ENCODE data around the gene SLC12A8. TPM values are rescaled to one million over a fixed set of nuclear protein-coding genes. Genes with fewer than 3 reads are reported as not detected.

SLC12A8 gene
- total RNA-seq, 1 donor = 13.4 TPM

DNA sequence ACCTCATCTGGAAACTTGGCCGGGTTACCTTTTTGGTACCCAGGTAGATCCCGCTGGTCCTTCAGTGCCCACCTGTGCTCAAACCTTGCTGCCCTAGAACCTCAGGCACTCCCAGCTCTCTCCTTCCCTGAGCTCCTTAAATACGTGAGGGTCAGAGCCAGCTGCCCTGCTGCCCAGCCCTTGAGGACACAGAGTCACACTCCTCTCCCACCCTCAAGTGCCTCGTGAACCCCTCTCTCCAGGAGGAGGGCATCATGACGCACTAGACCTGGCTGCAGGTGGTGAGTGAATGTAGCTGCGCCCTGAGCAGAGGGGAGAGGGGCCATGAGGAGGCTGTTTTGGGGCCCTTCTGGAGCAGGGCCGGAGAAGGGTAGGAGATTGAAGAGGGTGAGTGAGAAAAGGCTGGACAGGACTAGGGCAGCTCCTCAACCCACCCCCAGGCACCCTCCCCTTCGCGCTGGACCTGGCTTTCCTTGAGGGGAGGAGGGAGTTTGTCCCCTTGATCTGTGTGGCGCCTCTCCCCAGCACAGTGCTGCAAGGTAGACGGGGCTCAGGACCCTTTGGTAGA lies 941 bp downstream of the SLC12A8 start:
- no peak overlapping the region for H3K4me3 ChIP-seq (ENCODE audit: low read depth, low read length)
- TF ChIP-seq, protein P1, sequence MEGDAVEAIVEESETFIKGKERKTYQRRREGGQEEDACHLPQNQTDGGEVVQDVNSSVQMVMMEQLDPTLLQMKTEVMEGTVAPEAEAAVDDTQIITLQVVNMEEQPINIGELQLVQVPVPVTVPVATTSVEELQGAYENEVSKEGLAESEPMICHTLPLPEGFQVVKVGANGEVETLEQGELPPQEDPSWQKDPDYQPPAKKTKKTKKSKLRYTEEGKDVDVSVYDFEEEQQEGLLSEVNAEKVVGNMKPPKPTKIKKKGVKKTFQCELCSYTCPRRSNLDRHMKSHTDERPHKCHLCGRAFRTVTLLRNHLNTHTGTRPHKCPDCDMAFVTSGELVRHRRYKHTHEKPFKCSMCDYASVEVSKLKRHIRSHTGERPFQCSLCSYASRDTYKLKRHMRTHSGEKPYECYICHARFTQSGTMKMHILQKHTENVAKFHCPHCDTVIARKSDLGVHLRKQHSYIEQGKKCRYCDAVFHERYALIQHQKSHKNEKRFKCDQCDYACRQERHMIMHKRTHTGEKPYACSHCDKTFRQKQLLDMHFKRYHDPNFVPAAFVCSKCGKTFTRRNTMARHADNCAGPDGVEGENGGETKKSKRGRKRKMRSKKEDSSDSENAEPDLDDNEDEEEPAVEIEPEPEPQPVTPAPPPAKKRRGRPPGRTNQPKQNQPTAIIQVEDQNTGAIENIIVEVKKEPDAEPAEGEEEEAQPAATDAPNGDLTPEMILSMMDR (IDR thresholded peaks at IDR 0.05; ENCODE audit: insufficient read depth, low read length) = no peak
- DNase-seq (ENCODE audit: low read depth) = no peak

DNA sequence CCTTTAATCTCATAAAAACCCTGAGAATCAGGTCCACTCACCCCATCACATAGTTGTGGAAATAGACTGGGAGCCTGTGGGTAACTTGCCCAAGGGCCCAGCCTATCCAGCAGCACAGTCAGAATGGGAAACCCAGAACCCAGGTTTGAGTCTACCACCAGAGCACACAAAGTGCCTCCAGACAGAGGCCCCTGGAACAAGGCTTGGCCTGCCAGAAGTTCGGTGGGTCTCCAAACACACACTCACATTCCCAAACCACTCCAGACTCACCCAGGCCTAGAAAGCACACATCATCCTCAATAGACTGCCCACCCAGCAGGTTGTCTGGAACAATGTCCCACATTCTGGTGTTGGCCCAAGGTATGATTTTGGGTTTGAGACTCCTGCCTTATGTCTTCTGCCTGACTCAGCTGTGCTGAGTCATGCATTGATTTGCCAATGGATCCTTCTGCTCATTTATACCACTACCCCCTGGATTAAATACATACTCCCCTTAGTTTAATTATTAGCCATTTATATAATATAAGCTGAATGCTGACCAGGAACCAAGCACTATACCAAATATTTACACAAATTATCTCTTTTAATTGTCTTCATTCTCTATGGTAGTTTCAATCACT lies 4.5 kb downstream of the SLC12A8 start:
- DNase-seq (ENCODE audit: low read depth) = no peak

DNA sequence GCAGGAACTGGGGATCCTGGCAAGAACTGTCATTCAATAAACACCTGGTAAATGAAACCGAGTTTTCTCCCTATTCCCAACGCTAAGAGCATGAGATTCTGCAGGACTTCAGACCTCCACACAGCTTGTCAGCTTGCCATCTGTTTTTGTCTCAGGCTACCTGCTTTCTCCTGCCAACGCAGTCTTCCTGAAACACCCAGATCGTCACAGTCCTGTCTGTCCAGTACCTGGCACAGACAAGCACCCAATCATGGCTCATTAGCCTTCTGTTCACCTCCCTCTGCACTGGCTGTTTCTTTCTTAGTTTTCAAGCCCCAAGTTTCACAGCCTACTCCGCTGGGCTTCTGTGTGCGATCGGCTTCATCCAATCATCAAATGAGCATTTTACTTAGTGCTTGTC lies 5.0 kb downstream of the SLC12A8 start:
- DNase-seq (ENCODE audit: low read depth) = no peak
- H3K4me3 ChIP-seq (ENCODE audit: low read depth, low read length) = no peak overlapping the region
- TF ChIP-seq, protein P1 (IDR thresholded peaks at IDR 0.05; ENCODE audit: insufficient read depth, low read length) = no peak

More for the DNA sequence above, 4.5 kb downstream of the SLC12A8 start:
- H3K4me3 ChIP-seq (ENCODE audit: low read depth, low read length) = no peak overlapping the region
- TF ChIP-seq, protein P1 (IDR thresholded peaks at IDR 0.05; ENCODE audit: insufficient read depth, low read length) = no peak

DNA sequence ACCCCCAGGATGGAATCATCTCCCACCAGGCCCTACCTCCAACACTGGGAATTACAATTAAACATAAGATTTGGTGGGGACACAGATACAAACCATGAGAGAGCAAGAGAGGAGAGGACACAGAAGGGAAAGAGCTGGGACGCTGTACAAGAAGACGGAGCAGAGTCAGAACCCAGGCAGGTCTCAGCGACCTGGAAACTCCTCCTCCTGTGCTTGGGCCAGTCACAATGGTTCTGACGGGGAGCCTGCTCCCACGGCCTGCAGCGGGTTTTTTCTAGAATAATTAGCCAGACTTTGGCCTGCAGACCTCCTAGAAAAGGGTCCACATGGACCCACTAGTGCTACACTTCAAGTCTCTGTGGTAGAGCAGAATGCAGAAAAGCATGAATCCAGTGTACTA lies 5.6 kb downstream of the SLC12A8 start:
- TF ChIP-seq, protein P1 (IDR thresholded peaks at IDR 0.05; ENCODE audit: insufficient read depth, low read length) = no peak
- no peak overlapping the region for H3K4me3 ChIP-seq (ENCODE audit: low read depth, low read length)
- DNase-seq (ENCODE audit: low read depth) = no peak

DNA sequence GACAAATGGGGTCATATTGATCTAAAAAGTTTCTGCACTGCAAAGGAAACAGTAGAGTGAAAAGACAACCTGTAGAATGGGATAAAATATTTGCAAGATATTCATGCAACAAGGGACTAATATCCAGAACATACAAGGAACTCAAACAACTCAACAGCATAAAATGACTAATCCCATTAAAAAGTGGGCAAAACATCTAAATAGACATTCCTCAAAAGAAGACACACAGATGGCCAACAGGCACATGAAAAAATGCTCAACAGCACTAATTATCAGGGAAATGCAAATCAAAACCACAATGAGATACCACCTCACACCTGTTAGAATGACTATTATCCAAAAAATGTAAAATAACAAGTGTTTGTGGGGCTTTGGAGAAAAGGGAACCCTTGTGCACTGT lies 8.8 kb downstream of the SLC12A8 start:
- DNase-seq (ENCODE audit: low read depth) = no peak
- TF ChIP-seq, protein P1 (IDR thresholded peaks at IDR 0.05; ENCODE audit: insufficient read depth, low read length) = no peak
- no peak overlapping the region for H3K4me3 ChIP-seq (ENCODE audit: low read depth, low read length)

DNA sequence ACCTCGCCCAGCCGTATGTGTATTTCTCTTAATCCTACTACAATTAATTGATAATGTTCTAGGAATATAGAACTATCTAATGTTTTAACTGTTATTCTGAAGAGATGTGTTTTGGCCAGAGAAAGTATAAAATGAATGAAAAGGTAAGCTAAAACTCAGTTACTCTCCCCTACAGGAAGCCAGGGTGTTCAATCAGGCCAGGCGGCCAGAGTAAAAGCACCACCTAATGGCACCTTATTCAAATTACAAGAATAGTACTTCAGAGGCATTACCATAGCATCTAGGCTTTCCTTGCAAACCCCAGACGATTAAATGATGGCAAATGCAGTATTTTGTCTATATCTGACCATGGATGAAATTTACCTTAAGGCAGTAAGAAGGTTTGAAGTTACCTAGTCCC lies 10.4 kb downstream of the SLC12A8 start:
- H3K4me3 ChIP-seq (ENCODE audit: low read depth, low read length) = no peak overlapping the region
- TF ChIP-seq, protein P1 (IDR thresholded peaks at IDR 0.05; ENCODE audit: insufficient read depth, low read length) = no peak
- DNase-seq (ENCODE audit: low read depth) = no peak

DNA sequence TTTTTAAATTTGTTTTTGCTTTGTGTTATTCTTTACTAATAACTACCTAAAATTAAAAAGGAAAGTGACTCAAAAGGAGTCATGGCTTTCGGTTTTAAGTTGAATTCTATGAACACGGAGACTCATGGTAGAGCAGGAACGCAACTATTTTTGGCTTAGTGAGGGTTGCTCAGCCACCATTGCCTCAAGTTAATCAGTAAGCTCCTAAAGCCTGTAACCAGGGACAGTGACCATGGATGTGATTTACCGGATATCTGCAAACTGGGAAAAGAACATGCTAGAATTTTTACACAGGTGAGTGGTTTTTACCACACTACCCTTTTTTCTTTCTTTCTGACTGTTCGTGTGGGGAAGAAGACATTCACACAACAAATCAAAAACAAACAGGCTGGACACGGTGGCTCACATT lies 11.8 kb downstream of the SLC12A8 start:
- TF ChIP-seq, protein P1 (IDR thresholded peaks at IDR 0.05; ENCODE audit: insufficient read depth, low read length) = no peak
- no peak overlapping the region for H3K4me3 ChIP-seq (ENCODE audit: low read depth, low read length)
- no peak for DNase-seq (ENCODE audit: low read depth)

All from fibroblast of the aortic adventitia (primary cell).